Epithelial cell of esophagus (primary cell): ENCODE data around the gene ANAPC5.

ENCODE experiments used
- DNase-seq: peaks from one replicate; pipeline ENCODE4 v3.0.0; 2010; ENCODE audit warnings: low read depth
- H3K4me3 ChIP-seq: 2 replicates; pipeline ENCODE4 v1.5.1; 2011; ENCODE audit warnings: mild to moderate bottlenecking, low read length, control low read depth
- CTCF ChIP-seq: IDR thresholded peaks from 2 replicates; pipeline ENCODE4 v1.5.1; 2011; ENCODE audit warnings: low read depth, mild to moderate bottlenecking, low read length, control low read depth, inconsistent platforms; ENCODE audit not compliant: insufficient read depth; ENCODE audit errors: missing control alignments

The ANAPC5 gene

GRCh38 chr12:121295746-121296617 is 56.2 kb downstream of the ANAPC5 start:
- H3K4me3 ChIP-seq, result peak overlapping the region; percentile 84
- no peak for TF ChIP-seq CTCF
- DNase-seq, result peak; percentile 10

- TF ChIP-seq CTCF, result no peak
- peak; percentile 20 for DNase-seq
- peak overlapping the region; percentile 84 for H3K4me3 ChIP-seq
Observed at GRCh38 chr12:121295116-121295745, 57.0 kb downstream of the ANAPC5 start.

- H3K4me3 ChIP-seq, result no peak overlapping the region
- TF ChIP-seq CTCF, result no peak
- no peak for DNase-seq
Observed at GRCh38 chr12:121294151-121294889, 57.9 kb downstream of the ANAPC5 start.

GRCh38 chr12:121293603-121294002 is 58.6 kb downstream of the ANAPC5 start:
- H3K4me3 ChIP-seq, result no peak overlapping the region
- DNase-seq, result no peak
- TF ChIP-seq CTCF, result no peak

GRCh38 chr12:121290410-121290809 is 61.8 kb downstream of the ANAPC5 start:
- DNase-seq, result no peak
- TF ChIP-seq CTCF, result no peak
- H3K4me3 ChIP-seq, result no peak overlapping the region

GRCh38 chr12:121289962-121290361 is 62.2 kb downstream of the ANAPC5 start:
- no peak for TF ChIP-seq CTCF
- no peak for DNase-seq
- no peak overlapping the region for H3K4me3 ChIP-seq
